Activated CD4-positive, alpha-beta T cell treated with anti-CD3 and anti-CD28 coated beads, Interleukin-2, amount 10 ng/mL, durations not matched to agents 7 days and 5 days (primary cell): ENCODE data around the gene LARGE1. TPM values are rescaled to one million over a fixed set of nuclear protein-coding genes. Genes with fewer than 3 reads are reported as not detected.

Experiments
- CTCF ChIA-PET: fragments of 350-600 bp; sonication (Branson Sonifier 250); formaldehyde crosslinking; loops from one replicate; lab custom pipeline; 2021; ENCODE audit warnings: antibody characterized with exemption; lab: Charles Lee
- POLR2A ChIA-PET: fragments of 350-600 bp; sonication (Branson Sonifier 250); formaldehyde crosslinking; loops from one replicate; lab custom pipeline; 2021; ENCODE audit warnings: antibody characterized with exemption; lab: Charles Lee
- DNase-seq: peaks from one replicate; pipeline ENCODE4 v3.0.0-alpha.2; 2020
- H3K27ac Mint-ChIP-seq: one replicate; pipeline ENCODE4 v1.8.0; 2021; ENCODE audit warnings: mild to moderate bottlenecking, moderate library complexity, mixed read lengths
- H3K27me3 Mint-ChIP-seq: one replicate; pipeline ENCODE4 v1.8.0; 2021; ENCODE audit warnings: mixed read lengths
- H3K36me3 Mint-ChIP-seq: one replicate; pipeline ENCODE4 v1.8.0; 2021; ENCODE audit warnings: low read depth, mixed read lengths
- H3K4me1 Mint-ChIP-seq: one replicate; pipeline ENCODE4 v1.8.0; 2021; ENCODE audit warnings: mixed read lengths
- H3K4me3 Mint-ChIP-seq: one replicate; pipeline ENCODE4 v1.8.0; 2021; ENCODE audit warnings: mild to moderate bottlenecking, moderate library complexity, mixed read lengths
- H3K9me3 Mint-ChIP-seq: one replicate; pipeline ENCODE4 v1.8.0; 2021; ENCODE audit warnings: mixed read lengths
- total RNA-seq, 2 experiments: library from RNA; stranded (reverse); gene quantifications; one replicate each; pipeline ENCODE4 v1.2.3, GENCODE V29; 2021

LARGE1 gene
- total RNA-seq, 2 experiments from 2014 or later, result 0.21 to 0.40 TPM

DNA sequence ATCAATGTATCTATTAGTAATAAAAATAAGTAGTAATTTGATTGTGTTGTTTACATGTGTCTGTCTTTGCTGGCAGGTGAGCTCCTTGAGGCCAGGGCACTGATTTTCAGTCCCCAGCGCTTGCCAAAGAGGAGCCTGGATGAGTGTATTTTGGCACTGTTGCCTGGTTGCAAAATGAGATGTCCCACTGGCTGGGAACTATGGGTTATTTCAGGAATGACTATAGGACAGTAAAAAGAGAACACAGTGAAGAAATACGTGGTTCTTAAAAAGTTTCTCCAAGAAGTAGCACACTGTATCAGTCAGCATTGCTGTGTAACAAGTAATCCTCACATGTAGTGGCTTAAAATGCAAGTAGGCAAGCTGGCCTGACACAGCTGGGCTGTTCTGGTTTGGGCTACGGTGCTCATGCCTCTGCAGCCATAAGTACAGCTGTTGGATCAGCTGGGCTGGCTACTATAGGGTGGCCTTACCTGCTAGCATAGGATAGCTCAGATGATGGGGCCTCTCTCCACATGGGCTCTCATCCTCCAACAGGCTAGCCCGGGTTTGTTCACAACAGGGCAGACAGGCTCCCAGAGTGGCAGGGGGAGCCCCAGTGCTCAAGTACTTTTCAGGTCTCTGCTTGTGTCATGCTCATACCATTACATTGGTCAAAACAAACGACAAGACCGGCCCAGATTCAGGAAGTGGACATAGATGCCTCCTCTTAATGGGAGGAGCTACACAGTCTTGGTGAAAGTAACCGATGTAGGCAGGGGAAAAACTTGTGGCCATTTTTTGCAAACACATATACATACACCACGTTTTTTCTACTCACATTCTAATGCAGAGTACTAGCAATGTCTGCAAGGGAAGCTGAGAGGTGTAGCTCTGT lies 399.1 kb downstream of the LARGE1 start:
- CTCF ChIA-PET, result no interaction called here
- no peak overlapping the region for H3K4me3 Mint-ChIP-seq
- no peak for DNase-seq
- H3K27me3 Mint-ChIP-seq, result no peaks in the 10 kb centered on the region
- POLR2A ChIA-PET, result no interaction called here
- H3K27ac Mint-ChIP-seq, result no peak overlapping the region
- no peaks in the 10 kb centered on the region for H3K36me3 Mint-ChIP-seq
- no peaks in the 10 kb centered on the region for H3K9me3 Mint-ChIP-seq
- peaks cover 1% of the 10 kb centered on the region for H3K4me1 Mint-ChIP-seq

DNA sequence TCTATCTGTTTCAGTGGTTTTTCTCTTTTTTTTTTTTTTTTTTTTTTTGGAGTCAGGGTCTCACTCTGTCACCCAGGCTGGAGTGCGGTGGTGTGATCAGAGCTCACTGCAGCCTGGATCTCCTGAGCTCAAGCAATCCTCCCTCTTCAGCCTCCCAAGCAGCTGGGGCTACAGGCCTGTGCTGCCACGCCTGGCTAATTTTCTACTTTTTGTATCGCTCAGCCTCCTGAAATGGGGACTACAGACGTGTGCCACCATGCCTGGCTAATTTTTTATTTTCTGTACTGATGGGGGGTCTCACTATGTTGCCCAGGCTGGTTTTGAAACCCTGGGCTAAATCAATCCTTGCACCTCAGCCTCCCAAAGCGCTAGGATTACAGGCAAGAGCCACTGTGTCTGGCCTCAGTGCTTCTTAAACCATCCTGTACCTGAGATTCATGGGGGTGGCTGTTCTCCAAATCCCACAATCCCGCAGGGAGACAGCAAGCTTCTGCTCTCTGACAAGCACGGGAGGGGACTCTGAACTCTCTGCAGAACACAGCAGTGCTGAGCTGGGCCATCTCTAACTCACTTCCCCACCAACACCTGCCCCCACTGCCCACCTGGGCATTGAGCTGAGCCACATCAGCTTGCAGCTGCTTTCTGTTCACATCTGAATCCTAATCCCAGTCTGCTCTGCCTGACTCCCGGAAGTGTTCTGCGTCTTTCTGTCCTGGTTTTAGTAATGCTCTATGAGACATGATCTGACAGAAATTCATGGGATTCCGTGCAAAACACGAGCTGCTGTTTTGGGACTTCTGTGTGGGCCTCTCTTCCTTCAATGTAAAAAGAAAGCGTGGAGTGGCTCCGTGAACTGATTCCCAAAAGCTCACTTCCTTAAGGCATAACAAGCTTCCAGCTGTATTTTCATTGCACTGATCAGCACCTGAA lies 400.0 kb downstream of the LARGE1 start:
- no peak for DNase-seq
- no peaks in the 10 kb centered on the region for H3K36me3 Mint-ChIP-seq
- ChIA-PET CTCF (no interaction called here), POLR2A (no interaction called here)
- no peaks in the 10 kb centered on the region for H3K27me3 Mint-ChIP-seq
- no peak overlapping the region for H3K4me3 Mint-ChIP-seq
- no peak overlapping the region for H3K27ac Mint-ChIP-seq
- no peaks in the 10 kb centered on the region for H3K9me3 Mint-ChIP-seq
- peaks cover 1% of the 10 kb centered on the region for H3K4me1 Mint-ChIP-seq

DNA sequence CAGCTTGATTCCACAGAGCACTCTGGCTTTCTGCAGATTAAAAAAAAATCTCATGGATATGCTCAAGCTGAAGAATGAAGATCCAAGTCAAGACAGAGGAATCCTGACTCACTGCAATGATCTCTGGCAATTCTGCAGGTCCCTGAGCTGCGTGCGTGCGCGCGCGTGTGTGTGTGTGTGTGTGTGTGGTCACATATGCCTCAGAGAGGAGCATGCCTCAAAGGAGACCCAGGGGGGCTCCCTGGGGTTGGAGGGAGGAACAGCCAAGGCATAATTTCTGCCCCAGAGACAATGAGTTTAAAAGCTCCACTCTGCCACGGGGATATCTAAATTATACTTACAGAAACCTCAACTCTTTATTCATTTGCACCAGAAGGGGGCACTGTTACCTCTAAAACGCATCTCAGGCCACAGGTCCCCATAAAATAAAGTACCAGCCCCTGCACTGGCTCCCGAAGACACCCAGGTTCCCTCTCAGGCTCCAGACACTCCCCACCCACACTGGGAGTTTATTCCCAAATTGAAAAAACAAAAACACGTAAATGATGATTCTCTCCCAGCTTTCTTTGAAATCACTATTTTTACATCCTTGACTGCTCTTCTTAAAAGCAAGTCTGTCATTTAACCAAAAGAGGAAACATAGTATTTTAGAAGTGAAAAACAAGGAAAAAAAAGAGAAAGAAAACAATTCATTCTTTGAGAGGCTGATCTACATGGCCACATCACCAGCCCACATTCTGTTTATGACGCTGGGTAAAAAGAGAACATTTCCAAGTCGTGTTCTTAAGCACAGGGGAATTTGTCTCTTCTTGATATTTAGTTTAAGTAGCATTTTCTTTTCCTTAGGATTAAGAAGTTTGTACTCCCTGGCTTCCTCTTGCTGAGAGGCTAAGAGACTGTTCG lies 401.0 kb downstream of the LARGE1 start:
- no peaks in the 10 kb centered on the region for H3K27me3 Mint-ChIP-seq

DNA sequence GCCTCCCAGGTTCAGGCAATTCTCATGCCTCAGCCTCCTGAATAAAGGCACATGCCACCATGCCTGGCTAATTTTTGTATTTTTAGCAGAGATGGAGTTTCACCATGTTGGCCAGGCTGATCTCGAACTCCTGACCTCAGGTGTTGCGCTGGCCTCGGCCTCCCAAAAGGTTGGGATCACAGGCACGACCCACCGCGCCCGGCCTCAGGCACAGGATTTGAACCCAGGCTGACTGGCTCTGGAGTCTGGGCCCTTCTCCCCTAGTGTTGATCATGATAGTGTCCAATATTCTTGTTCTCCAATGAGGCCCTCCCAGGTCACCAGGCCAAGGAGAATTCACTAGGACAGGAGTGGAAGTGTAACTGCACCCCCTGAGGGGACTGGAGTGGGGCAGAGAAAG lies 401.9 kb downstream of the LARGE1 start:
- peaks cover 1% of the 10 kb centered on the region for H3K4me1 Mint-ChIP-seq
- no peak overlapping the region for H3K27ac Mint-ChIP-seq
- H3K4me3 Mint-ChIP-seq, result no peak overlapping the region
- H3K9me3 Mint-ChIP-seq, result no peaks in the 10 kb centered on the region
- CTCF ChIA-PET, result no interaction called here
- no peaks in the 10 kb centered on the region for H3K36me3 Mint-ChIP-seq
- DNase-seq, result no peak
- H3K27me3 Mint-ChIP-seq, result no peaks in the 10 kb centered on the region
- POLR2A ChIA-PET, result no interaction called here

More for the DNA sequence above, 401.0 kb downstream of the LARGE1 start:
- Mint-ChIP-seq H3K4me1 (peaks cover 1% of the 10 kb centered on the region), H3K9me3 (no peaks in the 10 kb centered on the region), H3K36me3 (no peaks in the 10 kb centered on the region), H3K27ac (no peak overlapping the region), H3K4me3 (no peak overlapping the region)
- ChIA-PET POLR2A (interaction anchor here (0.6 kb wide), 1 partner anchor 34 kb away, joined by 8 read pairs; no protein-coding TSS in a partner anchor), CTCF (no interaction called here)
- DNase-seq, result peak; percentile 14

DNA sequence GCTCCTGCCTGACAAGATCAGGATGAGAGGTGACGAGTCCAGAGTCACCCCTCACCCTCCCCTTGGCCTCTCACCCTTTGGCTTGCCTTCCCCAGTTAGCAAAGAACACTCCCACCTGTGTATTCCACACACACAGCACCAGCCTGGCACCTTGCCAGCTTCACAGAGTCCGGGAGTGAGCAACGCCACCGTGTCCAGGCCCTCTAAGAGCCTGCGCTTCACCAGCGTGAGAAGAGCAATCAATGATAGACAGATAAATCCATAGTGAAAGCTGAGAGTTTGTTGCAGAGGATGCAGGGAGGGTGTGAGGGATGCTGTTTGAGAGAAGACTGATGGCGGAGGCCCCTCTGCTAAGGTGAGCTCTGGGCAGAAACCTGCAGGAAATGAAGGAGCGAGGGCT lies 404.5 kb downstream of the LARGE1 start:
- Mint-ChIP-seq H3K27ac (no peak overlapping the region), H3K4me1 (no peaks in the 10 kb centered on the region), H3K4me3 (no peak overlapping the region), H3K36me3 (no peaks in the 10 kb centered on the region), H3K27me3 (no peaks in the 10 kb centered on the region), H3K9me3 (no peaks in the 10 kb centered on the region)
- ChIA-PET CTCF (no interaction called here), POLR2A (no interaction called here)
- no peak for DNase-seq

DNA sequence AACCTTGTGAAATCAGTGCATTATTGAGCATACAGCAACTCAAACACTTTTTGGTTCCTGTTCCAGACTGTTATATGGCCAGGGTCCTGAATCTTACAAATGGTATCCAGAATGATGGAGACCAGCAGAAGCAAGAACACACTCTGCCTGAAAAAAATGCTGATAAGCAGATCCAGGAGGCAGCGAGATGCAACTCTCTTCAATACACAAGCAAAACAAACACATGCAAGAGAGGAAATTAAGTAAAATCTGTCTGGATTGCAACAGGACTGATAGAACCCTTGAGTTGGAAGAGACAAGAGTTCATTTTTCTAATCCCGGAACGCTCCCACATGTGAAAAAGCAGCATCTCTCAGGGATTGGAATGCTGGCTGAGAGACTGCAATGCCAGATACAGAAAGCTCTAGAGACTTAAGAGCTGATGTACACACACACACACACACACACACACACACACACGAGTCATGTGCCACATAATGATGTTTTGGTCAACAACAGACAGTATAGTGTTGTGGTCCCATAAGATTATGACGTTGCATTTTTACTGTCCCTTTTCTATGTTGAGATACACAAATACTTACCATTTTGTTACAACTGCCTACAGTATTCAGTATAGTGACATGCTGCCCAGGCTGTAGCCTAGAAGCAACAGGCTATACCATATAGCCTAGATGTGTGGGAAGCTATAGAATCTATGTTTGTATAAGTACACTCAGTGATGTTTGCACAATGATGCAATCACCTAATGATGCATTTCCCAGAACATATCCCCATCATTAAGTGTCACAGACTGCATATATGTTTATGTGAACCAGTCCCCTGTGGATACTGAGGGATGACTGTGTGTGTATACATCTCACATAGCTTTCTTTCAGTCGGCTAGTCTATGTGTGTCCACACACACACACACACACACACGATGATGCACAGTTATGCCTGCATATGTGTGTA lies 406.6 kb downstream of the LARGE1 start:
- no peak for DNase-seq
- Mint-ChIP-seq H3K27ac (no peak overlapping the region), H3K36me3 (no peaks in the 10 kb centered on the region), H3K4me1 (no peaks in the 10 kb centered on the region), H3K9me3 (no peaks in the 10 kb centered on the region), H3K4me3 (no peak overlapping the region), H3K27me3 (no peaks in the 10 kb centered on the region)
- ChIA-PET CTCF (no interaction called here), POLR2A (no interaction called here)

DNA sequence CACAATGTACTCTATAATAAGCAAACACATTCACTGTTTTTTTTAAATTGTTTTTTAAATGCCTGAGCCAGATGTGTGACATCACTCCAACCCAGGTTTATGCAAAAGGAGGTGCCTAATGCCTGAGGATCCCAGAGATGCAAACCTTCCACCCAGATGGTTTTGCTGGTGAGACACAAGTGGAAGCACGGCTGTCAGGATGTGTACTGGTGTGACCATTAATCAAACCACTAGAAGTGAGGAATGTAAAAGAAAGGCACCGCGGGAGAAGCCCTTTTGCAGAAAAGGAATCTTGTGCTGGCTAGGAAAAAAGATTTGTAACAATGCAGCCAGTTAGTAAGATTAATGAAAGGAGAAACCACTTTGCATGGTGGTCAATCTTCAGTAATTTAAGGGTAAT lies 407.4 kb downstream of the LARGE1 start:
- no peaks in the 10 kb centered on the region for H3K27me3 Mint-ChIP-seq
- no peak for DNase-seq
- H3K27ac Mint-ChIP-seq, result no peak overlapping the region
- ChIA-PET CTCF (no interaction called here), POLR2A (no interaction called here)
- no peaks in the 10 kb centered on the region for H3K9me3 Mint-ChIP-seq
- no peaks in the 10 kb centered on the region for H3K36me3 Mint-ChIP-seq
- no peaks in the 10 kb centered on the region for H3K4me1 Mint-ChIP-seq
- no peak overlapping the region for H3K4me3 Mint-ChIP-seq

DNA sequence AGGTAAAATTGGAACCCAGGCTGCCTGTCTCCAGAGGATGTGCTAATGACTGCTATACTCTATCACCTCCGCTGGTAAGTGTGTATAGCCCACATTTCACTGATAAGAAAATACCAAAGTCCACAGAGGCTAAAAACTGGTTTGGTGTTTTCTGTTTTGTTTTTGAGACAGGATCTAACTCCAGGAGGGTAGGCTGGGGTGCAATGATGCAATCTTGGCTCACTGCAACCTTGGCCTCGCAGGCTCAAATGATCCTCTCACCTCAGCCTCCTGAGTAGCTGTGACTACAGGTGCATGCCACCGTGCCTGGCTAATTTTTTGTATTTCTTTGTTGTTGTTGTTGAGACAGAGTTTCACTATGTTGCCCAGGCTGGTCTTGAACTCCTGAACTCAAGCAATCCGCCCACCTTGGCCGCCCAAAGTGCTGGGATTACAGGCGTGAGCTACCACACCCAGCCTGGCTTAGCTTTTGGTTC lies 409.8 kb downstream of the LARGE1 start:
- Mint-ChIP-seq H3K4me3 (no peak overlapping the region), H3K27ac (no peak overlapping the region), H3K9me3 (no peaks in the 10 kb centered on the region), H3K4me1 (no peaks in the 10 kb centered on the region), H3K27me3 (no peaks in the 10 kb centered on the region), H3K36me3 (no peaks in the 10 kb centered on the region)
- no peak for DNase-seq
- ChIA-PET CTCF (no interaction called here), POLR2A (no interaction called here)

DNA sequence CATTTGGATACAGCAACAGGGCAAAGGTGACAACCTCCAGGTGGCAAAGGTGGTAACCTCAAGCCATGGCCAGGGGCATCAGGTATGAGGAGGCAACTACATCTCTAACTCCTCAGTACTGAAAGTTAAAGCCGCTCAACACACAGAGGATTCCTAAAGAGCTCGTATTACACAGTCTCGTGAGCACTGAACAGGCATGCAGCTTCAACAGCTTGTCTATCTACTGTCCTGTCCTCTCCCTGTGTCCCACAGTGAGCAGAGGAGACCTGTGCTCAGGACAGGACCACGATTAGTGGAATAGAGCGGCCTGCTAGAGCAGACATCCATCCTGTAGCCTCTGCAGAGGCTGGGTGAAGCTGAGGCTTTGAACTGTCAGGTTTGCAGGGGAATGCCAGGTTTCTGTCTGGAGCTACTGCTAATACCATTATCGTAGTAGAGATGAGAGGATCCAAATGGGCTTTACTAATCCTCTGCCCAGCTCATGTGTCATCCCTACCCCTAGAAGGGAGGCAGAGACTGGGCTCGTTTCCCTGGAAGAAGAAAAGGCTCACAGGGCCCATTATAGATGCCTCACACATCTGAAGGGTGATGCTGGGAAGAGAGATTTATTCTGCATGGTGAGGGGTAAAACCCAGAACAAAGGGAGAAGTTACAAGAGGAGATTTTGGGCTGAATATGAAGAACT lies 415.2 kb downstream of the LARGE1 start:
- no peaks in the 10 kb centered on the region for H3K9me3 Mint-ChIP-seq
- CTCF ChIA-PET, result no interaction called here
- DNase-seq, result no peak
- H3K27me3 Mint-ChIP-seq, result no peaks in the 10 kb centered on the region
- no peak overlapping the region for H3K27ac Mint-ChIP-seq
- no peaks in the 10 kb centered on the region for H3K36me3 Mint-ChIP-seq
- no peaks in the 10 kb centered on the region for H3K4me1 Mint-ChIP-seq
- POLR2A ChIA-PET, result no interaction called here
- H3K4me3 Mint-ChIP-seq, result no peak overlapping the region

DNA sequence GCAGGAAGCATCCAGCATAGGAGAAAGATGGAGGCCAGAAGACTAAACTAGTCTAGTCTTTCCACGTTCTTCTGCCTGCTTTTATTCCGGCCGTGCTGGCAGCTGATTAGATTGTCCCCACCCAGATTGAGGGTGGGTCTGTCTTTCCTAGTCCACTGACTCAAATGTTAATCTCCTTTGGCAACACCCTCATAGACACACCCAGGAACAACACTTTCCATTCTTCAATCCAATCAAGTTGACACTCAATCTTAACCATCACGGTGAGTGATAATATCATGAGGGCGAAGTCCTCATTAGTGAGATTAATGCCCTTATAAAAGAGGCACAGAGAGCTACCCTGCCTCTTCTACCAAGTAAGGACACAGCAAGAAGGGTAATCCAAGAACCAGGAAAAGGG lies 424.2 kb downstream of the LARGE1 start:
- CTCF ChIA-PET, result no interaction called here
- peaks cover 12% of the 10 kb centered on the region for H3K4me1 Mint-ChIP-seq

DNA sequence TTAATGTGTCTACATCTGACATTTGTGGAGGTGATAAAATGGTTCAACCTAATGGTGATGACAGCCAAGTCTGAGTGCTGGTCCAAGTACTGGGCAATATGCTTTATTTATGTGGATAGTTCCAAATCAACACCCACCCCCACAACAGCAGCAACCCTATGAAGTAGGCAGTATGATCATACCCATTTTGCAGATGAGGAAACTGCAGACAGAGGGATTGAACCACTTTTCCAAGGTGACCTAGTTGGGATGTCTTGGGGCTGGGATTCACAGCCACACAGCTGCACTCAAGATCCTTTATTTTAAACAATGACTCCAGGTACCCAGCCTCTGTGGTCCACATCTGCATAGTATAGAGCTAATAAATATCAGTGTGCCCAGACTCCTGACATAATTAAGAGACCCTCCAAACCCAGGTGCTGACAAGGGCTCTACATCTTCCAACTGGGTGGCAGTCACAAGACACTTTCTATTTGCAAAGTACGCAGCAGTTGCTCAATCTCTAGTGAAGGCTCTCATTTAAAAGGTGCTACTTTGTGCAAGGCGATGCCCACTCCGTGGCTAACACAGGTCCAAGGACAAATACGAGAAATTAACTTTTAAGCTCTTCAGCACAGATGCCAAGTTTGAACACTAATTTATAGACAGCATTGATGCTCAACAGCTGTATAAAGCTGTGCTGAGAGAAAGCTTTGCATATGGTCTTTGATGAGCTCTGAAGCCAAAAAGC lies 426.6 kb downstream of the LARGE1 start:
- no peaks in the 10 kb centered on the region for H3K27me3 Mint-ChIP-seq
- H3K4me1 Mint-ChIP-seq, result peaks cover 12% of the 10 kb centered on the region
- DNase-seq, result no peak
- H3K36me3 Mint-ChIP-seq, result peaks cover 1% of the 10 kb centered on the region
- CTCF ChIA-PET, result no interaction called here
- peaks cover 4% of the 10 kb centered on the region for H3K9me3 Mint-ChIP-seq
- no peak overlapping the region for H3K4me3 Mint-ChIP-seq
- H3K27ac Mint-ChIP-seq, result no peak overlapping the region
- POLR2A ChIA-PET, result no interaction called here

More for the DNA sequence above, 424.2 kb downstream of the LARGE1 start:
- peaks cover 4% of the 10 kb centered on the region for H3K9me3 Mint-ChIP-seq
- no peaks in the 10 kb centered on the region for H3K27me3 Mint-ChIP-seq
- H3K27ac Mint-ChIP-seq, result no peak overlapping the region
- H3K4me3 Mint-ChIP-seq, result no peak overlapping the region
- DNase-seq, result no peak
- peaks cover 1% of the 10 kb centered on the region for H3K36me3 Mint-ChIP-seq
- POLR2A ChIA-PET, result no interaction called here
